HEK293 (cell line): ENCODE data around the gene CRABP2.

ENCODE experiments used
- CTCF ChIP-seq: fragments of 450-650 bp; formaldehyde crosslinking; IDR thresholded peaks from 2 replicates; pipeline ENCODE4 v1.5.1; 2016; ENCODE audit warnings: missing biosample characterization, missing genetic modification characterization
- YY1 ChIP-seq: fragments of 450-650 bp; formaldehyde crosslinking; IDR thresholded peaks from 2 replicates; pipeline ENCODE4 v1.5.1; 2018; ENCODE audit warnings: missing biosample characterization, missing genetic modification characterization
- ZBTB21 ChIP-seq: fragments of 450-650 bp; formaldehyde crosslinking; IDR thresholded peaks from 2 replicates; pipeline ENCODE4 v1.5.1; 2017; ENCODE audit warnings: missing biosample characterization, missing genetic modification characterization
- ZNF121 ChIP-seq: fragments of 450-650 bp; formaldehyde crosslinking; IDR thresholded peaks from 2 replicates; pipeline ENCODE4 v1.5.1; 2016; ENCODE audit warnings: missing biosample characterization, missing genetic modification characterization
- ZNF140 ChIP-seq: fragments of 450-650 bp; formaldehyde crosslinking; IDR thresholded peaks from 2 replicates; pipeline ENCODE4 v1.5.1; 2016; ENCODE audit warnings: missing biosample characterization, missing genetic modification characterization
- ZNF324 ChIP-seq: fragments of 450-650 bp; formaldehyde crosslinking; IDR thresholded peaks from 2 replicates; pipeline ENCODE4 v1.5.1; 2016; ENCODE audit warnings: missing biosample characterization, missing genetic modification characterization
- ZNF354C ChIP-seq: fragments of 450-650 bp; formaldehyde crosslinking; IDR thresholded peaks from 2 replicates; pipeline ENCODE4 v1.5.1; 2016; ENCODE audit warnings: missing biosample characterization, missing genetic modification characterization, low read depth, borderline replicate concordance
- ZNF488 ChIP-seq: fragments of 450-650 bp; formaldehyde crosslinking; IDR thresholded peaks from 2 replicates; pipeline ENCODE4 v1.5.1; 2016; ENCODE audit warnings: missing biosample characterization, missing genetic modification characterization
- TF ChIP-seq, protein P1 (sequence below): fragments of 450-650 bp; formaldehyde crosslinking; IDR thresholded peaks from 2 replicates; pipeline ENCODE4 v1.5.1; 2016; ENCODE audit warnings: missing biosample characterization, missing genetic modification characterization

GRCh38 chr1:156751451-156751756 is 46.0 kb upstream of the CRABP2 start, which contains the start of gene HDGF:
- TF ChIP-seq ZNF121 (no peak), ZBTB21 (tag by site-specific recombination) (no peak), ZNF354C (tag by site-specific recombination) (no peak), ZNF140 (tag by site-specific recombination) (no peak), CTCF (tag by site-specific recombination) (no peak), YY1 (tag by site-specific recombination) (no peak), ZNF324 (tag by site-specific recombination) (no peak), ZNF488 (tag by site-specific recombination) (no peak)
- TF ChIP-seq, protein P1, sequence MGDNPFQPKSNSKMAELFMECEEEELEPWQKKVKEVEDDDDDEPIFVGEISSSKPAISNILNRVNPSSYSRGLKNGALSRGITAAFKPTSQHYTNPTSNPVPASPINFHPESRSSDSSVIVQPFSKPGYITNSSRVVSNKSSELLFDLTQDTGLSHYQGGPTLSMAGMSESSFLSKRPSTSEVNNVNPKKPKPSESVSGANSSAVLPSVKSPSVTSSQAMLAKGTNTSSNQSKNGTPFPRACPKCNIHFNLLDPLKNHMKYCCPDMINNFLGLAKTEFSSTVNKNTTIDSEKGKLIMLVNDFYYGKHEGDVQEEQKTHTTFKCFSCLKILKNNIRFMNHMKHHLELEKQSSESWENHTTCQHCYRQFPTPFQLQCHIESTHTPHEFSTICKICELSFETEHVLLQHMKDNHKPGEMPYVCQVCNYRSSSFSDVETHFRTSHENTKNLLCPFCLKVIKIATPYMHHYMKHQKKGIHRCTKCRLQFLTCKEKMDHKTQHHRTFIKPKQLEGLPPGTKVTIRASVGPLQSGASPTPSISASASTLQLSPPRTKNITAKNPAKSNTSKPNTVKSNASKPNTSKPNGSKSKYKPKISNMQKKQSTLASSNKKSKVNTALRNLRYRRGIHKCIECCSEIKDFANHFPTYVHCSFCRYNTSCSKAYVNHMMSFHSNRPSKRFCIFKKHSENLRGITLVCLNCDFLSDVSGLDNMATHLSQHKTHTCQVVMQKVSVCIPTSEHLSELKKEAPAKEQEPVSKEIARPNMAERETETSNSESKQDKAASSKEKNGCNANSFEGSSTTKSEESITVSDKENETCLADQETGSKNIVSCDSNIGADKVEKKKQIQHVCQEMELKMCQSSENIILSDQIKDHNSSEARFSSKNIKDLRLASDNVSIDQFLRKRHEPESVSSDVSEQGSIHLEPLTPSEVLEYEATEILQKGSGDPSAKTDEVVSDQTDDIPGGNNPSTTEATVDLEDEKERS (tag by site-specific recombination) = no peak
